GM12878 (cell line): Measurements from ENCODE around the gene AUNIP.

Experiments
- CREM ChIP-seq: IDR thresholded peaks from 2 replicates; pipeline ENCODE4 v1.6.1; 2014; ENCODE audit warnings: antibody characterized with exemption, low read depth
- EP300 ChIP-seq, 2 experiments: fragments of 150-350 bp in 1 of 2; IDR thresholded peaks; 2 replicates each; pipeline ENCODE4 v1.6.1; 2011 to 2012; ENCODE audit warnings: low read depth in 2 of 2, low read length in 2 of 2, borderline replicate concordance in 1 of 2, improper control_type of control experiment in 1 of 2, inconsistent platforms in 1 of 2; ENCODE audit not compliant: control insufficient read depth in 1 of 2
- EZH2 ChIP-seq: IDR thresholded peaks from 2 replicates; pipeline ENCODE4 v1.6.1; 2012; ENCODE audit warnings: low read depth, mild to moderate bottlenecking, control low read depth, inconsistent platforms, low read length, borderline replicate concordance; ENCODE audit not compliant: control insufficient read depth
- JUND ChIP-seq: IDR thresholded peaks from 2 replicates; pipeline ENCODE4 v1.6.1; 2012; ENCODE audit warnings: low read depth, mild to moderate bottlenecking, low read length, improper control_type of control experiment, moderate library complexity
- PAX8 ChIP-seq: fragments of 450-650 bp; IDR thresholded peaks from 2 replicates; pipeline ENCODE4 v1.6.1; 2017; ENCODE audit warnings: mild to moderate bottlenecking, moderate library complexity
- PML ChIP-seq: IDR thresholded peaks from 2 replicates; pipeline ENCODE4 v1.6.1; 2012; ENCODE audit warnings: low read length, inconsistent platforms
- POLR2A ChIP-seq: IDR thresholded peaks from 2 replicates; pipeline ENCODE4 v1.6.1; 2011; ENCODE audit warnings: low read depth, mild to moderate bottlenecking, low read length
- POLR2AphosphoS5 ChIP-seq: IDR thresholded peaks from 2 replicates; pipeline ENCODE4 v1.6.1; 2011; ENCODE audit warnings: mild to moderate bottlenecking, low read length, inconsistent platforms
- SMC3 ChIP-seq: IDR thresholded peaks from 2 replicates; pipeline ENCODE4 v1.6.1; 2011; ENCODE audit warnings: low read length, improper control_type of control experiment, borderline replicate concordance
- SP1 ChIP-seq: IDR thresholded peaks from one replicate; pipeline ENCODE4 v1.6.1; 2011; ENCODE audit warnings: low read depth, low read length
- TF ChIP-seq, protein P1 (sequence below), 3 experiments: IDR thresholded peaks in 2 of 3; conservative IDR thresholded peaks in 1 of 3; 2 replicates each; pipeline ENCODE4 v1.5.1; 2011; ENCODE audit warnings: low read depth in 3 of 3, low read length in 3 of 3, mild to moderate bottlenecking in 3 of 3, control low read depth in 2 of 3, moderate library complexity in 2 of 3, inconsistent platforms in 1 of 3, mixed read lengths in 1 of 3; ENCODE audit not compliant: control insufficient read depth in 2 of 3, insufficient read depth in 1 of 3; ENCODE audit errors: extremely low read depth in 1 of 3
- TF ChIP-seq, protein P2 (sequence below): fragments of 450-650 bp; IDR thresholded peaks from 2 replicates; pipeline ENCODE4 v1.6.1; 2017; ENCODE audit warnings: mild to moderate bottlenecking

DNA sequence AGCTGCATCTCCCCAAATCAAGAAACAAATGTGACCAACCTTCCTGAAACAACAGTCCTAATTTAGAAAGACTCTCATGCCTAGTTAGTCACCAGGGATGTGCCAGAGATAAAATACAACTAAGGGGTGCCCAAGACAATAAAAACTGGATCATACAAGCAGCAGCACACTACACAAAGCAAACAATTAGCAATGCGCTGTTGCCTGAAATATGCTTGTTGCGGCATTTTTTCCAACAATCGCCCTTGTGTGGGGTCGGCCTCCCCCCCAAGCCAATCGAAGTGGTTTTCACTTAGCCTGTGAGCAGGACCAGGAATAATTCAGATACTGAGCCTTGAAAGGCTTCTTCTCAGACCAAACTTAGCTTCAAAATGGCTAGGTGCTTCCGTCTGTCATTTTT lies 48.3 kb upstream of the AUNIP start:
- TF ChIP-seq, protein P1, sequence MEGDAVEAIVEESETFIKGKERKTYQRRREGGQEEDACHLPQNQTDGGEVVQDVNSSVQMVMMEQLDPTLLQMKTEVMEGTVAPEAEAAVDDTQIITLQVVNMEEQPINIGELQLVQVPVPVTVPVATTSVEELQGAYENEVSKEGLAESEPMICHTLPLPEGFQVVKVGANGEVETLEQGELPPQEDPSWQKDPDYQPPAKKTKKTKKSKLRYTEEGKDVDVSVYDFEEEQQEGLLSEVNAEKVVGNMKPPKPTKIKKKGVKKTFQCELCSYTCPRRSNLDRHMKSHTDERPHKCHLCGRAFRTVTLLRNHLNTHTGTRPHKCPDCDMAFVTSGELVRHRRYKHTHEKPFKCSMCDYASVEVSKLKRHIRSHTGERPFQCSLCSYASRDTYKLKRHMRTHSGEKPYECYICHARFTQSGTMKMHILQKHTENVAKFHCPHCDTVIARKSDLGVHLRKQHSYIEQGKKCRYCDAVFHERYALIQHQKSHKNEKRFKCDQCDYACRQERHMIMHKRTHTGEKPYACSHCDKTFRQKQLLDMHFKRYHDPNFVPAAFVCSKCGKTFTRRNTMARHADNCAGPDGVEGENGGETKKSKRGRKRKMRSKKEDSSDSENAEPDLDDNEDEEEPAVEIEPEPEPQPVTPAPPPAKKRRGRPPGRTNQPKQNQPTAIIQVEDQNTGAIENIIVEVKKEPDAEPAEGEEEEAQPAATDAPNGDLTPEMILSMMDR (IDR thresholded peaks at IDR 0.05 in 2 of 3, conservative IDR thresholded peaks at IDR 0.05 in 1 of 3; ENCODE audit: control insufficient read depth in 2 of 3, extremely low read depth in 1 of 3, insufficient read depth in 1 of 3, low read depth in 3 of 3, low read length in 3 of 3): no peak
- TF ChIP-seq POLR2A (no peak), SP1 (no peak), POLR2AphosphoS5 (no peak), PML (no peak), SMC3 (no peak), PAX8 (no peak), EZH2 (no peak), JUND (no peak), CREM (no peak), EP300 (IDR thresholded peaks at IDR 0.05; ENCODE audit: borderline replicate concordance in 1 of 2, control insufficient read depth in 1 of 2, low read depth in 2 of 2, low read length in 2 of 2) (no peak)
- TF ChIP-seq, protein P2, sequence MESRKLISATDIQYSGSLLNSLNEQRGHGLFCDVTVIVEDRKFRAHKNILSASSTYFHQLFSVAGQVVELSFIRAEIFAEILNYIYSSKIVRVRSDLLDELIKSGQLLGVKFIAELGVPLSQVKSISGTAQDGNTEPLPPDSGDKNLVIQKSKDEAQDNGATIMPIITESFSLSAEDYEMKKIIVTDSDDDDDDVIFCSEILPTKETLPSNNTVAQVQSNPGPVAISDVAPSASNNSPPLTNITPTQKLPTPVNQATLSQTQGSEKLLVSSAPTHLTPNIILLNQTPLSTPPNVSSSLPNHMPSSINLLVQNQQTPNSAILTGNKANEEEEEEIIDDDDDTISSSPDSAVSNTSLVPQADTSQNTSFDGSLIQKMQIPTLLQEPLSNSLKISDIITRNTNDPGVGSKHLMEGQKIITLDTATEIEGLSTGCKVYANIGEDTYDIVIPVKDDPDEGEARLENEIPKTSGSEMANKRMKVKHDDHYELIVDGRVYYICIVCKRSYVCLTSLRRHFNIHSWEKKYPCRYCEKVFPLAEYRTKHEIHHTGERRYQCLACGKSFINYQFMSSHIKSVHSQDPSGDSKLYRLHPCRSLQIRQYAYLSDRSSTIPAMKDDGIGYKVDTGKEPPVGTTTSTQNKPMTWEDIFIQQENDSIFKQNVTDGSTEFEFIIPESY: no peak
